Esophagus muscularis mucosa (tissue), 4 donors: ENCODE data around the gene KLHL29. TPM values are rescaled to one million over a fixed set of nuclear protein-coding genes. Genes with fewer than 3 reads are reported as not detected.

Experiments used
- DNase-seq: peaks from one replicate; pipeline ENCODE4 v3.0.0-alpha.2; 2017; ENCODE audit errors: extremely low spot score
- H3K27ac ChIP-seq, 4 donors: fragments of 200-600 bp; sonication (generic); replicated peaks in 1 of 4; 1 replicate in 3 of 4; 2 replicates in 1 of 4; pipeline ENCODE4 v1.5.1; 2016 to 2019; ENCODE audit warnings: mild to moderate bottlenecking in 1 of 4
- H3K27me3 ChIP-seq, 4 donors: fragments of 200-600 bp; sonication (generic); one replicate each; pipeline versions ENCODE4 v1.5.1 to v1.6.0; 2016 to 2019
- H3K36me3 ChIP-seq, 4 donors: fragments of 200-600 bp; sonication (generic); one replicate each; pipeline ENCODE4 v1.5.1; 2016 to 2019
- H3K4me1 ChIP-seq, 4 donors: fragments of 200-600 bp; sonication (generic); one replicate each; pipeline ENCODE4 v1.5.1; 2016 to 2019
- H3K4me3 ChIP-seq, 4 donors: fragments of 200-600 bp; sonication (generic); 1 replicate in 2 of 4; 2 replicates in 2 of 4; pipeline ENCODE4 v1.5.1; 2016 to 2019; ENCODE audit warnings: mild to moderate bottlenecking in 4 of 4, moderate library complexity in 1 of 4
- H3K9me3 ChIP-seq, 4 donors: fragments of 200-600 bp; sonication (generic); 1 replicate in 3 of 4; 2 replicates in 1 of 4; pipeline ENCODE4 v1.5.1; 2016 to 2019
- EP300 ChIP-seq: sonication (generic); formaldehyde crosslinking; IDR thresholded peaks from one replicate; pipeline ENCODE4 v1.6.1; 2017; ENCODE audit warnings: antibody characterized with exemption
- POLR2A ChIP-seq: fragments of 450-650 bp; IDR thresholded peaks from one replicate; pipeline ENCODE4 v1.6.1; 2017; ENCODE audit warnings: antibody characterized with exemption, moderate library complexity, mild to moderate bottlenecking, low read depth
- POLR2AphosphoS5 ChIP-seq, 2 donors: sonication (generic); formaldehyde crosslinking; IDR thresholded peaks; one replicate each; pipeline ENCODE4 v1.6.1; 2017; ENCODE audit warnings: antibody characterized with exemption in 2 of 2
- WGBS: methylation state at CpG from one replicate; pipeline ENCODE4 v1.1.5; 2018; 5-methylcytosine and 5-hydroxymethylcytosine counted together
- intact Hi-C: fragments of 100-400 bp; cut with DNase I; formaldehyde crosslinking; loops from one replicate; pipeline ENCODE4 v1.15.1; 2023
- total RNA-seq, 4 donors: library from RNA; depleted of rRNA; stranded (reverse); fragments of >200 nt; gene quantifications; one replicate each; pipeline versions ENCODE4 v1.1.0 to v1.2.1, GENCODE V29; 2016
- TF ChIP-seq, protein P1 (sequence below), 3 experiments: fragments of 200-600 bp in 2 of 3; fragments of 450-650 bp in 1 of 3; sonication (generic) in 2 of 3; IDR thresholded peaks; one replicate each; pipeline ENCODE4 v1.5.1; 2017 to 2019; ENCODE audit warnings: antibody characterized with exemption in 3 of 3, mild to moderate bottlenecking in 2 of 3, moderate library complexity in 1 of 3

KLHL29 gene
- total RNA-seq, 4 donors from 2014 or later, result 22.0 to 26.1 (median 23.4) TPM

DNA sequence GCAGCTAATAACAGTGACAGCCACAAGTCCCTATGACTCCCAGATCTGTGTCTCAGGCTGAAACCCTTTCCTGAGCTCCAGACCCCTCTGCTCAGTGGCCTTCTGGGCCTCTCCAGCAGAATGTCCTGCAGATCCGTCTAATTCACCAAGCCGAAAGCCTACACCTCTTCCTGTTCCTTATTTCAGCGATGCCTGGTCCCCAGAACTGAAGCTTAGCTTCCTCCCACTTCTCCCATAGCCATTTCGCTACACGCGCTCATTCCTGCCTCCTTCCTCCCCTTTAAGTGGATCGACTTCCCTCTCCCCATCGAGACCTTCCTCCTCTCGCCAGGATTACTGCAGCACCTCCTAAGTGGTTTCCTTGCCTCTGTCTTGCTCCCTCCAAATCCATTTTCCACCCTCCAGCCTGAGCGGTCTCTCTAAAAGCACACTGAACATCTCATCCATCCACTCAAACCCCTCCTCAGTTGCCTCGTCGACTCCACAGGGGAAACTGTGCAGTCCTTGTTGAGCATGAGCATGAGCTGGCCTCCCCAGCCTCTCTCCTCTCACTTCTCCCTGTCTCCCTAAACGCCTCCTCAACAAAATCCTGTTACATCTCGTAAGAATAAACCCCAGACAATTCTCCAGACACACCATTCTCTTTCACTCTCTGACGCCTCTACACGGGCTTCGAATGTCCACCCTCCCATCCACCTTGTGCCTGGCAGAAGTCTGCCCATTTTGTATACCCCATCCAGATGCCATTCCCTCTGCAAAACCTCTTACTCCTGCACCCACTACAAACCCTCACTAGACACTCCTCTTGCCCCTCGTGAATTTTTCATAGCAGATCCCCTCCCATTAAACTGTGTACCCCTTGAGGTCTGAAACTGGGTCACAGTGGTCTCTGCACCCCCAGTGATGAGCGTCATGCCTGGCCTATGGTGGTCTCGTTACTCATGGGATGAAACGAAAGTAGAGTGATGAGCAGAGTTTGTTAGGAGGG is 309.4 kb downstream of the KLHL29 start:
- Histone ChIP-seq H3K36me3 (peaks cover 16 to 84% (median 47%) of the 10 kb centered on the region in 4 donors), H3K4me1 (peaks cover 0 to 29% (median 23%) of the 10 kb centered on the region in 4 donors), H3K4me3 (no peak overlapping the region), H3K27ac (no peak overlapping the region), H3K9me3 (no peaks in the 10 kb centered on the region), H3K27me3 (no peaks in the 10 kb centered on the region)
- WGBS, result 84% methylated on average over 21 of the region's 21 CpGs
- TF ChIP-seq, protein P1, sequence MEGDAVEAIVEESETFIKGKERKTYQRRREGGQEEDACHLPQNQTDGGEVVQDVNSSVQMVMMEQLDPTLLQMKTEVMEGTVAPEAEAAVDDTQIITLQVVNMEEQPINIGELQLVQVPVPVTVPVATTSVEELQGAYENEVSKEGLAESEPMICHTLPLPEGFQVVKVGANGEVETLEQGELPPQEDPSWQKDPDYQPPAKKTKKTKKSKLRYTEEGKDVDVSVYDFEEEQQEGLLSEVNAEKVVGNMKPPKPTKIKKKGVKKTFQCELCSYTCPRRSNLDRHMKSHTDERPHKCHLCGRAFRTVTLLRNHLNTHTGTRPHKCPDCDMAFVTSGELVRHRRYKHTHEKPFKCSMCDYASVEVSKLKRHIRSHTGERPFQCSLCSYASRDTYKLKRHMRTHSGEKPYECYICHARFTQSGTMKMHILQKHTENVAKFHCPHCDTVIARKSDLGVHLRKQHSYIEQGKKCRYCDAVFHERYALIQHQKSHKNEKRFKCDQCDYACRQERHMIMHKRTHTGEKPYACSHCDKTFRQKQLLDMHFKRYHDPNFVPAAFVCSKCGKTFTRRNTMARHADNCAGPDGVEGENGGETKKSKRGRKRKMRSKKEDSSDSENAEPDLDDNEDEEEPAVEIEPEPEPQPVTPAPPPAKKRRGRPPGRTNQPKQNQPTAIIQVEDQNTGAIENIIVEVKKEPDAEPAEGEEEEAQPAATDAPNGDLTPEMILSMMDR (IDR thresholded peaks at IDR 0.05), result no peak
- TF ChIP-seq EP300 (no peak), POLR2A (no peak), POLR2AphosphoS5 (IDR thresholded peaks at IDR 0.05) (no peak)
- intact Hi-C loops, result no loop called here
- no peak for DNase-seq

DNA sequence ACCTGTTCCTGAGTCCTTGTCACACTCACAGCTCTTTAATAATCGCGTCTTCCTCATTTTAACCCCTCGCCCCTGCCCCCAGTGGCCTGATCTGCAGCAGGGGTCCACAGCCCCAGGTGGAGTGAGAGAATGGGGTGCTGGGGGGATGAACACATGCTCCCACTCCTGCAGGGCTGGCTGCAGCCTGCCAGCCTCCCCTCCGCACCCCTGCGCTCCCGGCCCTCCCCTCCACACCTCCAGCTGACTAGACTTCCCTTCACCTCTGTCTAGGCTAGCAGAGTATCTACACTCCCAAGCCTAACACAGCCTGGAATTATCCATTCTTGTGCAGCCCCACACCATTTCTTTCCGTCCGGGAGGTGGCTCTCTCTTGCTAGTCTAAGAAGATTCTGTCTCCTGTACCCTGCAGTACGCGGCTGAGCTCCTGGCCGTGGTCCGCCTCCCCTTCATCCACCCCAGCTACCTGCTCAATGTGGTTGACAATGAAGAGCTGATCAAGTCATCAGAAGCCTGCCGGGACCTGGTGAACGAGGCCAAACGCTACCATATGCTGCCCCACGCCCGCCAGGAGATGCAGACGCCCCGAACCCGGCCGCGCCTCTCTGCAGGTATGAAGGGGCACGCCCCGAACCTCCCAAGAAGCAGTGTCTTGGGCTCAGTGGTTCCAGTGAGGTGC is 310.4 kb downstream of the KLHL29 start:
- WGBS, result 95% methylated on average over 21 of the region's 24 CpGs
- no peak overlapping the region for H3K27ac ChIP-seq
- H3K4me1 ChIP-seq, result peaks cover 0 to 31% (median 25%) of the 10 kb centered on the region in 4 donors
- H3K36me3 ChIP-seq, result peaks cover 16 to 86% (median 47%) of the 10 kb centered on the region in 4 donors
- DNase-seq, result no peak
- no peaks in the 10 kb centered on the region for H3K27me3 ChIP-seq
- no peak overlapping the region for H3K4me3 ChIP-seq
- no peaks in the 10 kb centered on the region for H3K9me3 ChIP-seq
- intact Hi-C loops, result no loop called here
- TF ChIP-seq EP300, result no peak
- TF ChIP-seq, protein P1 (IDR thresholded peaks at IDR 0.05), result no peak
- no peak for TF ChIP-seq POLR2AphosphoS5 (IDR thresholded peaks at IDR 0.05)
- TF ChIP-seq POLR2A, result no peak

DNA sequence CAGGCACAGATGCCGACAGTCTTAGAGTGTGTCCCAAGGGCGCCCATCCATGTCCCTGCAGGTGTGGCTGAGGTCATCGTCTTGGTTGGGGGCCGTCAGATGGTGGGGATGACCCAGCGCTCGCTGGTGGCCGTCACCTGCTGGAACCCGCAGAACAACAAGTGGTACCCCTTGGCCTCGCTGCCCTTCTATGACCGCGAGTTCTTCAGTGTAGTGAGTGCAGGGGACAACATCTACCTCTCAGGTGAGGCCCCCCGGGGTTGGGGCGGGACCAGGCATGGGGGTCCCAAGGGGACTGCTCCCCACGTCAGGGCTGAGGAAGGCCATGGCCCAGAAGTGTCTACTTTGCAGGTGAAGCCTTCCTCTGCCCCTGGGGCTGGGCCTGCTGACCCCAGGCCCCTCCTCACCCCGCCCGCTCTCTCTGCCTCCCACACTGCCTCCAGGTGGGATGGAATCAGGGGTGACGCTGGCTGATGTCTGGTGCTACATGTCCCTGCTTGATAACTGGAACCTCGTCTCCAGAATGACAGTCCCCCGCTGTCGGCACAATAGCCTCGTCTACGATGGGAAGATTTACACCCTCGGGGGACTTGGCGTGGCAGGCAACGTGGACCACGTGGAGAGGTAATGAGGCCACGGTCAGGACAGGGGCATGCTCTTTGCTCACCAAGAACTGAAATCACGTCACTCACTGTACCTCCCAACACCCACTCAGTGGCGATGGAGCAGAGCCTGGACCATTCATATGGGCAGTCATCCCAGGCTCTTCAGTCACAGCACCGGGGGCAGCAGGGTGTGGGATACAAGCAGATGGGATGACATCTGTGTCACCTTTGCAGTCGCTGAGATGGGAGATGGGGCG is 311.1 kb downstream of the KLHL29 start:
- H3K4me3 ChIP-seq, result no peak overlapping the region
- H3K27me3 ChIP-seq, result no peaks in the 10 kb centered on the region
- peaks cover 16 to 87% (median 47%) of the 10 kb centered on the region in 4 donors for H3K36me3 ChIP-seq
- H3K4me1 ChIP-seq, result peaks cover 0 to 31% (median 25%) of the 10 kb centered on the region in 4 donors
- H3K27ac ChIP-seq, result no peak overlapping the region
- 96% methylated on average over 20 of the region's 32 CpGs for WGBS
- intact Hi-C loops, result no loop called here
- TF ChIP-seq, protein P1 (IDR thresholded peaks at IDR 0.05), result no peak
- TF ChIP-seq POLR2AphosphoS5 (IDR thresholded peaks at IDR 0.05) (no peak), EP300 (no peak), POLR2A (no peak)
- no peak for DNase-seq
- H3K9me3 ChIP-seq, result no peaks in the 10 kb centered on the region

DNA sequence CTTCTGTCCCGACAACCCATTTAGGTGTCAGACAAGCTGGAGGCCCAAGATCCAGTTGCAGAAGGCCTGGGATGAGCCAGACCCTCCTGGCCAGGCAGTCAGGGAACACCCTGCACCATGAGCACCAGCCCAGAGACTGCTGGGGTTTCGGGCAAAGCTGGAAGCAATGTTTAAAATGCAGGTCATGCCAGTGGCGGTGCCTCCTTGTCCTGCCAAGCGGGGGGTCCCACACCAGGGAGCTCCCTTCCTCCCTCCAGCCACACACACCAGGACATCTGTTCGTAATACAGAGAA is 311.7 kb downstream of the KLHL29 start:
- no peaks in the 10 kb centered on the region for H3K9me3 ChIP-seq
- DNase-seq, result no peak
- H3K27me3 ChIP-seq, result no peaks in the 10 kb centered on the region
- H3K4me3 ChIP-seq, result no peak overlapping the region
- intact Hi-C loops, result no loop called here
- no peak for TF ChIP-seq POLR2A
- TF ChIP-seq POLR2AphosphoS5 (IDR thresholded peaks at IDR 0.05), result no peak
- TF ChIP-seq, protein P1 (IDR thresholded peaks at IDR 0.05), result no peak
- TF ChIP-seq EP300, result no peak
- peaks cover 0 to 31% (median 25%) of the 10 kb centered on the region in 4 donors for H3K4me1 ChIP-seq
- peak overlapping the region in 1 of 4 donors; percentile 30 for H3K27ac ChIP-seq
- H3K36me3 ChIP-seq, result peaks cover 16 to 84% (median 44%) of the 10 kb centered on the region in 4 donors
- 97% methylated on average over 3 of the region's 5 CpGs for WGBS
